Stimulated activated CD8-positive, alpha-beta memory T cell treated with anti-CD3 and anti-CD28 coated beads, Interleukin-12 subunit alpha, Interleukin-12 subunit beta, amount 100 ng/mL, for 24 hours (primary cell): ENCODE data around the gene GRAMD1A.
"Not testable (repeated sequence)": the region's sequence is repeated elsewhere in the genome, so short reads cannot be mapped to it uniquely, and the experiment has no call there.

Experiments used
- DNase-seq: peaks from one replicate; pipeline ENCODE4 v3.0.0-alpha.2; 2020; ENCODE audit errors: extremely low read depth

Gene GRAMD1A

GRCh38 chr19:34976611-34977010 lies 23.5 kb upstream of the GRAMD1A start:
- DNase-seq, result no peak

- no peak for DNase-seq
These were observed 20.1 kb upstream of the GRAMD1A start for GRCh38 chr19:34979819-34980640.

- DNase-seq, result no peak
These were observed 17.8 kb upstream of the GRAMD1A start for GRCh38 chr19:34982275-34982674.

GRCh38 chr19:34983786-34984185 lies 16.3 kb upstream of the GRAMD1A start:
- no peak for DNase-seq

GRCh38 chr19:34984287-34984686 lies 15.8 kb upstream of the GRAMD1A start:
- DNase-seq, result no peak

- DNase-seq, result no peak
These were observed 14.7 kb upstream of the GRAMD1A start for GRCh38 chr19:34985249-34986022.

- no peak for DNase-seq
These were observed 12.0 kb upstream of the GRAMD1A start for GRCh38 chr19:34988119-34988518.

- DNase-seq, result no peak
These were observed 10.8 kb upstream of the GRAMD1A start for GRCh38 chr19:34989298-34989697.

GRCh38 chr19:34990578-34991192 lies 9.4 kb upstream of the GRAMD1A start:
- no peak for DNase-seq

GRCh38 chr19:34991542-34992333 lies 8.4 kb upstream of the GRAMD1A start:
- no peak for DNase-seq

GRCh38 chr19:34992582-34992981 lies 7.5 kb upstream of the GRAMD1A start:
- DNase-seq, result not testable (repeated sequence)

- no peak for DNase-seq
These were observed 5.9 kb upstream of the GRAMD1A start for GRCh38 chr19:34994286-34994642.

GRCh38 chr19:34994643-34995541 lies 5.2 kb upstream of the GRAMD1A start:
- no peak for DNase-seq

GRCh38 chr19:34995551-34995950 lies 4.6 kb upstream of the GRAMD1A start:
- DNase-seq, result no peak

- DNase-seq, result no peak
These were observed 3.0 kb upstream of the GRAMD1A start for GRCh38 chr19:34997071-34997617.

GRCh38 chr19:34998224-34998623 lies 1.9 kb upstream of the GRAMD1A start:
- DNase-seq, result not testable (repeated sequence)

- DNase-seq, result no peak
These were observed 1.2 kb upstream of the GRAMD1A start for GRCh38 chr19:34998777-34999497.

- no peak for DNase-seq
These were observed 169 bp downstream of the GRAMD1A start for GRCh38 chr19:35000338-35000646.

GRCh38 chr19:35000647-35001501 lies 751 bp downstream of the GRAMD1A start:
- DNase-seq, result peak; percentile 33
